Measurements from ENCODE around the gene CPNE9. TPM values are rescaled to one million over a fixed set of nuclear protein-coding genes. Genes with fewer than 3 reads are reported as not detected.

CPNE9 gene, protein sequence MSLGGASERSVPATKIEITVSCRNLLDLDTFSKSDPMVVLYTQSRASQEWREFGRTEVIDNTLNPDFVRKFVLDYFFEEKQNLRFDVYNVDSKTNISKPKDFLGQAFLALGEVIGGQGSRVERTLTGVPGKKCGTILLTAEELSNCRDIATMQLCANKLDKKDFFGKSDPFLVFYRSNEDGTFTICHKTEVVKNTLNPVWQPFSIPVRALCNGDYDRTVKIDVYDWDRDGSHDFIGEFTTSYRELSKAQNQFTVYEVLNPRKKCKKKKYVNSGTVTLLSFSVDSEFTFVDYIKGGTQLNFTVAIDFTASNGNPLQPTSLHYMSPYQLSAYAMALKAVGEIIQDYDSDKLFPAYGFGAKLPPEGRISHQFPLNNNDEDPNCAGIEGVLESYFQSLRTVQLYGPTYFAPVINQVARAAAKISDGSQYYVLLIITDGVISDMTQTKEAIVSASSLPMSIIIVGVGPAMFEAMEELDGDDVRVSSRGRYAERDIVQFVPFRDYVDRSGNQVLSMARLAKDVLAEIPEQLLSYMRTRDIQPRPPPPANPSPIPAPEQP
- total RNA-seq, result not detected

DNA sequence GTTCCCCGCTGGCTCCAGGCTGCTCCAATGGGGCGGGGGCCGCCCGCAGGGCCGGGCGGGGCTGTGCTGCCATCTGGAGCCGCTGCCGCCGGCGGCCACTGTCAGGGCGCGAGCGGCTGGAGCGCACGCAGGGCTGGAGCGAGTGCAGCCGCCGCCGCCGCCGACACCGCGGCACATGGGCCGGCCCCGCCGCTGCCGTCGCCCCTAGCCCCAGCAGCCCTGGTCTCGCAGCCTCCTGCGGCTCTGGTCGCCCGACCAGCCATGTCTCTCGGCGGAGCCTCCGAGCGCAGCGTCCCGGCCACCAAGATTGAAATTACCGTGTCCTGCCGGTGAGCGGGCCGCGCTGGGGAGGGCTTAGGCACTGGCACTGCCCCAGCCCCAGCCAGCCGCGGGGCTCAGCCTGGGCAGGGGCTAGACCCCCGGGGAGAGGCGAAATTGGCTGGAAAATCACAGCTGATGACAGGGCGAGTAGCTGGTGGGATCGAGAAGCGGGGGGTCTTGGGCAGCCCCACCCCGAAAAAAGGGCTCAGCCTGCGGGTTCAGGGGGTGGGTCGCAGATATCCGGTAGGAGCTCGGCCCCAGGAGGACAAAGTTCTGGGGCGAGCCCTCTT, at the start of gene CPNE9:
CPNE9 (plus strand) TSS at position 98 of the 611 bp plus-strand sequence; CDS start at position 262, 164 bp downstream.
- no peak for DNase-seq
- ChIA-PET POLR2A (interaction anchor here (1.0 kb wide), 1 partner anchor 27 kb away, joined by 3 read pairs; no protein-coding TSS in a partner anchor), CTCF (no interaction called here)
- no peaks in the 10 kb centered on the region for H3K9me3 Mint-ChIP-seq
- H3K4me3 Mint-ChIP-seq, result no peak within 1 kb of the TSS
- H3K27me3 Mint-ChIP-seq, result peaks cover 13% of the 10 kb centered on the region
- peaks cover 26% of the 10 kb centered on the region for H3K36me3 Mint-ChIP-seq
- H3K4me1 Mint-ChIP-seq (ENCODE audit: low read depth), result peaks cover 9% of the 10 kb centered on the region
- H3K27ac Mint-ChIP-seq, result no peak within 1 kb of the TSS
- intact Hi-C loops (cut with micrococcal nuclease), result no loop called here

DNA sequence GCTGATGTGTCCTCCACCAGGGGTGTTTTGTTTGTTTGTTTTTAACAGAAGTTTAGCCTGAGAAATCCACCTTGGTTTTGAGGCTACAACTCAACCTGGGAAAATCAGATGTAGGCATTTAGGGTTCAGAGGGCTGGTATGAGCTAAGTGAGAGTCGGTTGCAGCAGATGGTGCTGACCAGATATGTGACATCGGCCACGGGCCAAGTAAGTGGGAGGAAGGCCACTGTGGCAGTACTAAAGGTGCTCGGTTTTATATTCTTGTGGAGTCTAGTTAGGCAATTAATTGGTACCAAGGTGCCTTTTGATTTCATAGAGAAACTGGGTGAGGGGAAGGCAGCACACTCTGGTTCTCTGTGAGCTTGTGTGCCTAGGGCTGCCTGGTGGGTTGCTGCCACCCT, 43.8 kb upstream of the CPNE9 start:
- POLR2A ChIA-PET, result no interaction called here
- Mint-ChIP-seq H3K9me3 (no peaks in the 10 kb centered on the region), H3K4me3 (no peak overlapping the region), H3K4me1 (ENCODE audit: low read depth) (no peaks in the 10 kb centered on the region), H3K27ac (no peak overlapping the region), H3K27me3 (no peaks in the 10 kb centered on the region), H3K36me3 (peaks cover 27% of the 10 kb centered on the region)
- intact Hi-C loops (cut with micrococcal nuclease), result no loop called here
- DNase-seq, result no peak
- CTCF ChIA-PET, result no interaction called here

DNA sequence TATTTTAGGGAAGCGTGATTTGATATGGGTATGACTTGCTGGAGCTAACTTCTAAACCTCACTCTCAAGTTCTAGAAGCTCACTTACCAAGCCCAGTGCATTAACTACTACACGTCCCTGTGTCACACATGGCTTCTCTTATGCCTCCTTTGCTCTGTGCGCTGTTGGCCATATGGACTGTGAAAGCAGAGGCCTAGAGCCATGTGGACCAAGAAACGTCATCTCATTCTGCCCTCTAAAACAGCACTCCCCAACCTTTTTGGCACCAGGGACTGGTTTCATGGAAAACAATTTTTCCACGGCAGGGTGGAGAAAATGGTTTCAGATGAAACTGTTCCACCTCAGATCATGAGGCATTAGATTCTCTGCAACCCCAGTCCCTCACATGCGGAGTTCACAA, 42.7 kb upstream of the CPNE9 start:
- Mint-ChIP-seq H3K27me3 (no peaks in the 10 kb centered on the region), H3K36me3 (peaks cover 25% of the 10 kb centered on the region), H3K4me1 (ENCODE audit: low read depth) (no peaks in the 10 kb centered on the region), H3K9me3 (no peaks in the 10 kb centered on the region), H3K27ac (no peak overlapping the region), H3K4me3 (no peak overlapping the region)
- no peak for DNase-seq
- CTCF ChIA-PET, result interaction anchor here (1.1 kb wide), 1 partner anchor 11 kb away, joined by 3 read pairs; no protein-coding TSS in a partner anchor
- intact Hi-C loops (cut with micrococcal nuclease), result no loop called here
- POLR2A ChIA-PET, result no interaction called here

DNA sequence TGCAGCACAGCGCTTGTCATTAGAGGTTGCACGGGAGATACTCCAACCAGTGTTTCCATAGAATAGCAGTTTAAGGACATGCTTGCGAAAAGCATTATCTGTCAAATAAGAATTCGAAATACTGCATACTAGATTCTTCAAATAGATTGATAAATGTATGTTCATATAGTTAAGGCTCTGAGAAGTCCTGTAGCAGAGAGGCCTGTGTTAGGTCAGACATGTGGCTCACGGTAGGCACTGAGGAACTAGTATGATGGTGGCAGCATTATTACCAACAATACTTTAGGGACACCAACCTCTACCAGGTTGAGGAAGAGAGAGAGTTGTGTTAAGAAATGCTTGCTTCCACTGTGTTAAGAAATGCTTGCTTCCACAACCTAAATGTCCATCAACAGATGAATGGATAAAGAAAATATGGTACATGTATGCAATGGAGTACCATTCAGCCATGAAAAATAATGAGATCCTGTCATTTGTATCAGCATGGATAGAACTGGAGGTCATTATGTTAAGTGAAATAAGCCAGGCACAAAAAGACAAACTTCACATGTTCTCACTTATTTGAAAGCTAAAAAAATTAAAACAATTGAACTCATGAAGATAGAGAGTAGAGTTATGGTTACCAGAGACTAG, 39.4 kb upstream of the CPNE9 start:
- Mint-ChIP-seq H3K9me3 (no peaks in the 10 kb centered on the region), H3K4me1 (ENCODE audit: low read depth) (no peaks in the 10 kb centered on the region), H3K27me3 (no peaks in the 10 kb centered on the region), H3K36me3 (peaks cover 27% of the 10 kb centered on the region), H3K27ac (no peak overlapping the region), H3K4me3 (no peak overlapping the region)
- ChIA-PET CTCF (no interaction called here), POLR2A (no interaction called here)
- no peak for DNase-seq
- intact Hi-C loops (cut with micrococcal nuclease), result no loop called here

DNA sequence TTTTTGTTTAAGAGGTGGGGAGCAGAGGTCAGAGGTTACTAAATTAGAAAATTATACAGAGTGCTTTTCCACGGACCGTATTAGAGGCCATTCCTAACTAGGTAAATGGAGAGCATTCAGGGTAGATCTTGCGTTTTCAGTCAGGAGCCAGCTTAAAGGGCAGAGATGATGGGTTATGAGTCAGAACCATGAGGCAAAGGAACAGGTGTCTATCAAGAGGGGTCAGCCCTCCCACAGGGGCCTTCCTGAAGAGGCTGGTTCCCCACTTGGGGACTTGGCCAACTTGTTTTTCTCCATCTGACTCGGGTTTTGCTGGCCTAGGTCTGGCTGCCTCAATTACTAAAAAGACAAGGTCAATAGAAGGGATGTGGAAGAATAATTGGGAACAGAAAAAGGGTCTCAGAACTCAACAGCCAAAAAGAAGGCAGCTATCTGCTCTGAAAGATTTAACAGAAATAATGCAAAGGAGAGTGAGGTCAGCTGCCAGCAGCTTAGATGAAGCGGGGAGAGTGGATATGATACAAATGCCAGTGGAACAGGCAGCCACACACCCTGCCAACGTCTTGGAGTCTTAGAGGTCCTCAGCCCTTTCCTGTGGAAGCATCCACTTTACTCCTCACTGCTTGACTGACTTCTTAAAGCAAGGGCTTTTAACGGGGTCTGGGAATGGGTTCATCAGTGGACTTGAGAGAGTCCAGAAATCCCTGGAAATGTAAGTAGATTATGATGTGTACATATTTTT, 36.8 kb upstream of the CPNE9 start:
- H3K27me3 Mint-ChIP-seq, result no peaks in the 10 kb centered on the region
- CTCF ChIA-PET, result no interaction called here
- H3K9me3 Mint-ChIP-seq, result no peaks in the 10 kb centered on the region
- intact Hi-C loops (cut with micrococcal nuclease), result no loop called here
- no peak for DNase-seq
- H3K36me3 Mint-ChIP-seq, result peaks cover 40% of the 10 kb centered on the region
- H3K27ac Mint-ChIP-seq, result no peak overlapping the region
- POLR2A ChIA-PET, result no interaction called here
- no peaks in the 10 kb centered on the region for H3K4me1 Mint-ChIP-seq (ENCODE audit: low read depth)
- no peak overlapping the region for H3K4me3 Mint-ChIP-seq

DNA sequence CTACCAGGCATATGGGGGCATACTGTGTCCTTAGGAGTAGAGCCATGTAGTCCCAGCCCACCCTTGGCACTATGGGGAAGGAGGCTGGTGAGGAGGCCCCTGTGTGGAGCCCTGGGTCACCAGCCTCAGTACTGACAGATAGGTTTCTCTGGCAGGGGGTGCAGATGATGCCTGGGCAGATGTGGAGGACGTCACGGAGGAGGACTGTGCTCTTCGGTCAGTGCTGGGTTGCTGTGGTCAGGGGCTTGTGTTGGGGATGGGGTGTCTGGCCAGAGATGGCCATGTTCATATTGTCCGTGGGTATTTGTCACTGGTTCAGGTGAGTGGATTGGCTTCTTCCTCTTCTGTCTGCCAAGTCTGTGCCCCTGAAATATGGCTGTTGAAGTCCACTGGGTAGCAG, 34.4 kb upstream of the CPNE9 start:
- H3K9me3 Mint-ChIP-seq, result no peaks in the 10 kb centered on the region
- H3K27me3 Mint-ChIP-seq, result no peaks in the 10 kb centered on the region
- H3K4me3 Mint-ChIP-seq, result no peak overlapping the region
- no peak overlapping the region for H3K27ac Mint-ChIP-seq
- peaks cover 45% of the 10 kb centered on the region for H3K36me3 Mint-ChIP-seq
- intact Hi-C loops (cut with micrococcal nuclease), result no loop called here
- no peak for DNase-seq
- H3K4me1 Mint-ChIP-seq (ENCODE audit: low read depth), result no peaks in the 10 kb centered on the region
- ChIA-PET CTCF (no interaction called here), POLR2A (no interaction called here)

DNA sequence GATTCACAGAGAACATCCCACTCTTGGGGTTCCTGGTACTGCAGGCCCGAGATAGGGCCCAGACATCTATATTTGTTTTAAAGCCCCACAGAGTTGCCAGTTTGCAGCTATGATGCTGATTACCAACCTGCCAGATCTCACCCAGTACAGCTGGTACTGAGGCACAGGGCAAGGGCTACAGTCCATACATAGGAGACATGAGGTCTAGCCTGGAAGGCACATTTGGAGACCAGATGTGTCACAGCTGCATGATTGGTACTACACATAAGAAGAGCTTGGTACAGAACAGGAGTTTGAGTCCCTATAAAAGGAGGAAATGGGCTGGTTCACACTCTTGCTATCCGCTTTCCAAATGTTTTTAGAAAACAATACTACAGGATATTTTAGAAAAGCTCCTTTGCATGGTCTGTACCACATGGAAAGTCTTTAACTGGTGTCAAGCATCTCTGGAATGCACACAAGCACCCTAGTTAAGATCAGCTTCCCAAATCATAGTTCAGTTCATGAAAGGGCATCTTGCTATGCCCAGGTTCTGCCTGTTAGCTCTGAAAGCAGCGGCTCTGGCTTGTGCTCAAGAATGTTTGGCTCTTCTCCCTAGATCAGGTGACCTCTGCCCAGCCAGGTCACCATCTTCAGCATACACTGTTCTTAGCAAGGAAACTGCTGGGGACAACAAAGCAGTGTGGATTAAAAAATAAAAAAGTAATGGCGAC, 33.8 kb upstream of the CPNE9 start:
- Mint-ChIP-seq H3K27me3 (no peaks in the 10 kb centered on the region), H3K4me3 (no peak overlapping the region), H3K9me3 (no peaks in the 10 kb centered on the region), H3K4me1 (ENCODE audit: low read depth) (no peaks in the 10 kb centered on the region), H3K36me3 (peaks cover 43% of the 10 kb centered on the region), H3K27ac (no peak overlapping the region)
- intact Hi-C loops (cut with micrococcal nuclease), result no loop called here
- DNase-seq, result no peak
- POLR2A ChIA-PET, result no interaction called here
- CTCF ChIA-PET, result no interaction called here

DNA sequence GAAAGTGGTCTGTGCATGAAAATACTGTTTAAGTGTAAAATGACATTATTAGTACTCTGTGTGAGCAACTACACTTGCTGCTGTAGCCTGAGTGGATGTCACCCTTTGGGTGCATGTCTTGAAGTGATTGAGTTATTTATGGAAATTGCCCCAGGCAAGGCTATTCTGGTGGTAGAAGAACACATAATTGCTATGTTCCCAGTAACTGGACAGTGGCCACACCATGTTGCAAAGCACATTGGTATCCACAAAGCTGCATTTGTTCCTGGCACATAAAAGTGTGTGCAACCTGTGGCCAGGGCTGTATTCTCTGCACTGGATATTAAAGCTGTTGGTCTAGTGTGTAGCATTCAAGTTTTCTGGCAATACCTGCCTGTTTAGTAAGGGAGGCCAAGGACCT, 30.6 kb upstream of the CPNE9 start:
- Mint-ChIP-seq H3K27me3 (no peaks in the 10 kb centered on the region), H3K36me3 (peaks cover 52% of the 10 kb centered on the region), H3K4me1 (ENCODE audit: low read depth) (no peaks in the 10 kb centered on the region), H3K4me3 (no peak overlapping the region), H3K27ac (no peak overlapping the region), H3K9me3 (no peaks in the 10 kb centered on the region)
- no peak for DNase-seq
- ChIA-PET CTCF (no interaction called here), POLR2A (no interaction called here)
- intact Hi-C loops (cut with micrococcal nuclease), result no loop called here

DNA sequence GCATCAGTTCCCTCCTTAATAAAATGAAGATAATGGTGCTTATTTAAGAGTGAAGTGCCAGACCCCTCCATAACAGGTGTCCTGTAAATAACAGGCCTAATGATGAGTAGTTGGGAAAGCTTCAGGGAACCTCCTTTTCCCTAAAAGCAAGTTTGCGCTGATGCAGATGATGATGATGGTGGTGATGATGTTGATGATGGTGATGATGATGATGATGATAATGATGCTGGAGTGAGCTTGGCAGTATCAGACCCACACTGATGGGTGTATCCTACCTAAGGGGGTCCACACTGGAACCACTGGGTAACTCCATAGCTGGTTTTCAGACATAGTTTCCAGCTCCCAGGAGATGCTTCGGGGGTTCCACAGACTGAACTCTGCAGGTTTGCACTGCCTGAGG, 29.9 kb upstream of the CPNE9 start:
- CTCF ChIA-PET, result no interaction called here
- H3K27me3 Mint-ChIP-seq, result no peaks in the 10 kb centered on the region
- intact Hi-C loops (cut with micrococcal nuclease), result no loop called here
- no peaks in the 10 kb centered on the region for H3K4me1 Mint-ChIP-seq (ENCODE audit: low read depth)
- H3K36me3 Mint-ChIP-seq, result peaks cover 53% of the 10 kb centered on the region
- H3K9me3 Mint-ChIP-seq, result no peaks in the 10 kb centered on the region
- DNase-seq, result no peak
- H3K4me3 Mint-ChIP-seq, result no peak overlapping the region
- POLR2A ChIA-PET, result no interaction called here
- no peak overlapping the region for H3K27ac Mint-ChIP-seq

DNA sequence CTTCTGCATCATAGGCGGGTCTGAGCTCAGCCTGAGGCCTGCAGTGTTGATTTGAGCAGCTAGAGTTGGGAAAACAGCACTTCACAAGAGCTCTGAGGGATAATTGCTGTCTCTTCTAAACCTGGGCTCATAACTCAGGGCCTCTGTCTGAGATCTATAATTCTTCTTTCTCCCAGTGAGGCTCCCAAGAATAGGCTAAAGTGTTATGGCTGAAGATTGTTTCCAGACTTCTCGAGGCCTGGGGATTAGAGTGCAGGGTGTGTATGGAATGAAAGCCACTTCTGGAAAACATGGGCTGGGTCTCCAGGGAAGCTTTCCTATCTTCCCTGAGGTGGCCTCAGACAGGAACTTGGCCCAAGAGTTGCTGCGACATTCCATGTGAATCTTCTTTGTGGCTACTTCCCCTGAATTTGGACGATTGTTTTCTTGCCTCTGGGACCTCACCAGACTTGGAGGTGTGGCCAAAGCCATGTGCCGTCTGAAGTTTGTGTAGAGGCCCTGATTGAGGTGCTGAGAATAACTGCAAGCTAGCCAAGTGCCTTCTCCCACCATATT, 27.8 kb upstream of the CPNE9 start:
- Mint-ChIP-seq H3K27ac (no peak overlapping the region), H3K9me3 (no peaks in the 10 kb centered on the region), H3K27me3 (no peaks in the 10 kb centered on the region), H3K4me3 (no peak overlapping the region), H3K36me3 (peaks cover 53% of the 10 kb centered on the region), H3K4me1 (ENCODE audit: low read depth) (no peaks in the 10 kb centered on the region)
- ChIA-PET POLR2A (no interaction called here), CTCF (interaction anchor here (1.1 kb wide), 1 partner anchor 75 kb away, joined by 3 read pairs; no protein-coding TSS in a partner anchor)
- intact Hi-C loops (cut with micrococcal nuclease), result no loop called here
- no peak for DNase-seq

DNA sequence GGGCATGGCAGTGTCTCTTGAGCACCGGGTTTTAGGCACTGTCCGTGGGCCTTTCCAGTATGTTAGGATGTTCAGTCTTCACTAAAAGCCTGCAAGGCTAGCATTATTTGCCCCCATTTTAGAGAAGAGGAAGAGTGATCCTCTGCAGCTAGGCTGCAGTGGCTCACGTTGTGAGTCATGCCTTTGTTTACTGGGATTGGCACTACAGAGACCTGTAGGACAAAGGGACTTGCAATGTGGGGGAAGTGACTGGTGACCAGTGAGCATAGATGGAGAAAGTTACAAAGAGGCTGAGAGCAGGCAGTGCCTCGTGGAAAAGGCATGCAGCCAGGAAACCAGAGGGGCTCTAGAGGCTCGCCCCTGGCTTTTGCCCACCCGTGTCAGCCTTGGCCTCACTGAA, 26.8 kb upstream of the CPNE9 start:
- no peak for DNase-seq
- H3K27me3 Mint-ChIP-seq, result no peaks in the 10 kb centered on the region
- ChIA-PET CTCF (no interaction called here), POLR2A (no interaction called here)
- no peak overlapping the region for H3K27ac Mint-ChIP-seq
- no peak overlapping the region for H3K4me3 Mint-ChIP-seq
- H3K4me1 Mint-ChIP-seq (ENCODE audit: low read depth), result no peaks in the 10 kb centered on the region
- no peaks in the 10 kb centered on the region for H3K9me3 Mint-ChIP-seq
- intact Hi-C loops (cut with micrococcal nuclease), result no loop called here
- H3K36me3 Mint-ChIP-seq, result peaks cover 56% of the 10 kb centered on the region
